PFSK-1 (cell line): ENCODE results near the gene TMPRSS3.

Experiments
- POLR2AphosphoS5 ChIP-seq: IDR thresholded peaks from 2 replicates; pipeline ENCODE4 v1.6.1; 2012; ENCODE audit warnings: low read depth, mild to moderate bottlenecking, control low read depth, low read length, moderate library complexity
- SIN3A ChIP-seq: IDR thresholded peaks from 2 replicates; pipeline ENCODE4 v1.6.1; 2012; ENCODE audit warnings: mild to moderate bottlenecking, low read length, moderate library complexity, borderline replicate concordance; ENCODE audit not compliant: insufficient read depth
- TAF1 ChIP-seq: IDR thresholded peaks from 2 replicates; pipeline ENCODE4 v1.6.1; 2012; ENCODE audit warnings: low read length, control low read depth, borderline replicate concordance; ENCODE audit not compliant: insufficient read depth
- TF ChIP-seq, protein P1 (sequence below), 2 experiments: IDR thresholded peaks; 2 replicates each; pipeline versions ENCODE4 v1.6.1 to v1.8.0; 2011 to 2012; ENCODE audit warnings: low read depth in 2 of 2, low read length in 2 of 2, control low read depth in 1 of 2, inconsistent platforms in 1 of 2, mild to moderate bottlenecking in 1 of 2, moderate library complexity in 1 of 2; ENCODE audit not compliant: insufficient read depth in 1 of 2

DNA sequence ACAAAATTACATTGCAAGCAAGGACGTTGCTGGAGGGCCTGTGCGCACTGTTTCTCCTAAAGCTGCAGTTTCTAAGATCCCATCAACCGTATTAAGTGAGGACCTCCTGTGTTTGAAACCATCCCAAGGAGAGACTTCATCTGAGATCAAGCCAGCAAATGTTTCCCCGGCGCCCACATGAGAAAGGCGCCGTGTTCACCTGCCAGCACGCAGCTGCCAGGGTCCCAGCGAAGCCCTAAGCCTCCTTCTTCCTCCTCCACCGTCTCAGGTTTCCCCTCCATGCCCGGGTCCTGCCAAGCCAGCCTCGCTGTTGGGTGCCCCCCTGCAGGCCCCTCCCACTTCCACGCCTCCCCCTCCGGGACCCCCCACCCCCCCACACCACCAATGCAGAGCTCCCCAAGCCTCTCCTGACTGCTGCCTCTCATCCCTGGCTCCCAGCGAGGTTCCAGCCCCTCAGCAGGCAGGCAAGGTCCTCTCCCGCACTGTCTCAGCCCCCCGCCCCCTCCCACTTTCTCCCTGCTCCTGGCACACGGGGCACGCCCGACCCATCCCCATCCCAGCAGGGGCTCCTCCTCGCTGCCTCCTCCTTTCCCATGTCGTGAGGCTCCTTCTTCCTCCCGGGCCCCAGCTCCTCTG, 20.9 kb downstream of the TMPRSS3 start:
- TF ChIP-seq TAF1 = no peak
- TF ChIP-seq, protein P1, sequence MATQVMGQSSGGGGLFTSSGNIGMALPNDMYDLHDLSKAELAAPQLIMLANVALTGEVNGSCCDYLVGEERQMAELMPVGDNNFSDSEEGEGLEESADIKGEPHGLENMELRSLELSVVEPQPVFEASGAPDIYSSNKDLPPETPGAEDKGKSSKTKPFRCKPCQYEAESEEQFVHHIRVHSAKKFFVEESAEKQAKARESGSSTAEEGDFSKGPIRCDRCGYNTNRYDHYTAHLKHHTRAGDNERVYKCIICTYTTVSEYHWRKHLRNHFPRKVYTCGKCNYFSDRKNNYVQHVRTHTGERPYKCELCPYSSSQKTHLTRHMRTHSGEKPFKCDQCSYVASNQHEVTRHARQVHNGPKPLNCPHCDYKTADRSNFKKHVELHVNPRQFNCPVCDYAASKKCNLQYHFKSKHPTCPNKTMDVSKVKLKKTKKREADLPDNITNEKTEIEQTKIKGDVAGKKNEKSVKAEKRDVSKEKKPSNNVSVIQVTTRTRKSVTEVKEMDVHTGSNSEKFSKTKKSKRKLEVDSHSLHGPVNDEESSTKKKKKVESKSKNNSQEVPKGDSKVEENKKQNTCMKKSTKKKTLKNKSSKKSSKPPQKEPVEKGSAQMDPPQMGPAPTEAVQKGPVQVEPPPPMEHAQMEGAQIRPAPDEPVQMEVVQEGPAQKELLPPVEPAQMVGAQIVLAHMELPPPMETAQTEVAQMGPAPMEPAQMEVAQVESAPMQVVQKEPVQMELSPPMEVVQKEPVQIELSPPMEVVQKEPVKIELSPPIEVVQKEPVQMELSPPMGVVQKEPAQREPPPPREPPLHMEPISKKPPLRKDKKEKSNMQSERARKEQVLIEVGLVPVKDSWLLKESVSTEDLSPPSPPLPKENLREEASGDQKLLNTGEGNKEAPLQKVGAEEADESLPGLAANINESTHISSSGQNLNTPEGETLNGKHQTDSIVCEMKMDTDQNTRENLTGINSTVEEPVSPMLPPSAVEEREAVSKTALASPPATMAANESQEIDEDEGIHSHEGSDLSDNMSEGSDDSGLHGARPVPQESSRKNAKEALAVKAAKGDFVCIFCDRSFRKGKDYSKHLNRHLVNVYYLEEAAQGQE (IDR thresholded peaks at IDR 0.05; ENCODE audit: insufficient read depth in 1 of 2, low read depth in 2 of 2, low read length in 2 of 2) = no peak
- no peak for TF ChIP-seq POLR2AphosphoS5
- no peak for TF ChIP-seq SIN3A
